ENCODE results near the gene GSG1L2. TPM values are rescaled to one million over a fixed set of nuclear protein-coding genes. Genes with fewer than 3 reads are reported as not detected.

Gene GSG1L2
- total and polyA plus RNA-seq, 7 donors, result not detected

GRCh38 chr17:9802697-9803096 is 19.2 kb downstream of the GSG1L2 start:
- Histone ChIP-seq H3K27ac (no peak overlapping the region), H3K36me3 (no peaks in the 10 kb centered on the region), H3K27me3 (peaks cover 0 to 6% (median 0%) of the 10 kb centered on the region in 3 donors), H3K9me3 (no peaks in the 10 kb centered on the region), H3K4me1 (no peaks in the 10 kb centered on the region), H3K4me3 (no peak overlapping the region)
- 59 to 64% methylated on average over 4 of the region's 4 CpGs for WGBS, 2 donors
- no peak for TF ChIP-seq POLR2AphosphoS5 (IDR thresholded peaks at IDR 0.05)
- no peak for TF ChIP-seq POLR2A (IDR thresholded peaks at IDR 0.05)
- TF ChIP-seq EP300 (IDR thresholded peaks at IDR 0.05), result no peak
- no peak for TF ChIP-seq CTCF (IDR thresholded peaks at IDR 0.05)
- intact Hi-C loops (cut with DNase I), result no loop called here
- no peak for DNase-seq

- H3K27ac ChIP-seq, result no peak overlapping the region
- H3K27me3 ChIP-seq, result peaks cover 0 to 6% (median 0%) of the 10 kb centered on the region in 3 donors
- intact Hi-C loops (cut with DNase I), result no loop called here
- 79 to 83% methylated on average over 13 of the region's 13 CpGs for WGBS, 2 donors
- H3K9me3 ChIP-seq, result no peaks in the 10 kb centered on the region
- no peak for DNase-seq
- TF ChIP-seq EP300 (IDR thresholded peaks at IDR 0.05) (no peak), POLR2AphosphoS5 (IDR thresholded peaks at IDR 0.05) (no peak), CTCF (IDR thresholded peaks at IDR 0.05) (no peak), POLR2A (IDR thresholded peaks at IDR 0.05) (no peak)
- no peaks in the 10 kb centered on the region for H3K4me1 ChIP-seq
- no peaks in the 10 kb centered on the region for H3K36me3 ChIP-seq
- no peak overlapping the region for H3K4me3 ChIP-seq
Measured at GRCh38 chr17:9802294-9802693, 19.6 kb downstream of the GSG1L2 start.

DNA sequence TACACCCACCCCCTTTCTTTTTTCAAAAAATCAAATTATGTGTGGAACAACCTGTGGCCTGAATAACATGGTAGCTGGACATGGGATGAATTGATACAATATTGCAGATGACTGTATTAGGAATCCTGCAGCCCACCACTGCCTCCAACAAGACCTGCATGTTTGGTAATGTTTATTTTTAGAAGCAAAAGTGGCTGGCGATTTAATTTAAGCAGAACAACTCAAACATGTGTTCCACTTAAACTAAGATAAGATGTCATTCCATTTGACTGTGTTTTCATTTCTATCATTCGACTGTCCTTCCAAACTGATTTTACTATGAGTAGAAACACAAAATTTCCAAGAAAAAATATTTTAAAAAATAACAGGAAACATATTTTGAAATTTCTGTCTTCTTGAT is 20.4 kb downstream of the GSG1L2 start:
- Histone ChIP-seq H3K9me3 (no peaks in the 10 kb centered on the region), H3K4me3 (no peak overlapping the region), H3K27ac (no peak overlapping the region), H3K36me3 (no peaks in the 10 kb centered on the region), H3K4me1 (no peaks in the 10 kb centered on the region), H3K27me3 (peaks cover 0 to 6% (median 0%) of the 10 kb centered on the region in 3 donors)
- no peak for DNase-seq
- WGBS, 2 donors, result 65 to 69% methylated on average over 2 of the region's 2 CpGs
- TF ChIP-seq CTCF (IDR thresholded peaks at IDR 0.05), result no peak
- TF ChIP-seq EP300 (IDR thresholded peaks at IDR 0.05), result no peak
- no peak for TF ChIP-seq POLR2A (IDR thresholded peaks at IDR 0.05)
- TF ChIP-seq POLR2AphosphoS5 (IDR thresholded peaks at IDR 0.05), result no peak
- intact Hi-C loops (cut with DNase I), result no loop called here

GRCh38 chr17:9798724-9799123 is 23.2 kb downstream of the GSG1L2 start:
- intact Hi-C loops (cut with DNase I), result no loop called here
- H3K9me3 ChIP-seq, result no peaks in the 10 kb centered on the region
- 61 to 87% methylated on average over 7 of the region's 7 CpGs for whole genome bisulfite sequencing, 2 donors
- H3K36me3 ChIP-seq, result no peaks in the 10 kb centered on the region
- TF ChIP-seq POLR2A (IDR thresholded peaks at IDR 0.05) (no peak), EP300 (IDR thresholded peaks at IDR 0.05) (no peak), CTCF (IDR thresholded peaks at IDR 0.05) (no peak), POLR2AphosphoS5 (IDR thresholded peaks at IDR 0.05) (no peak)
- no peak for DNase-seq
- no peak overlapping the region for H3K27ac ChIP-seq
- peaks cover 0 to 6% (median 0%) of the 10 kb centered on the region in 3 donors for H3K27me3 ChIP-seq
- H3K4me1 ChIP-seq, result no peaks in the 10 kb centered on the region
- no peak overlapping the region for H3K4me3 ChIP-seq

DNA sequence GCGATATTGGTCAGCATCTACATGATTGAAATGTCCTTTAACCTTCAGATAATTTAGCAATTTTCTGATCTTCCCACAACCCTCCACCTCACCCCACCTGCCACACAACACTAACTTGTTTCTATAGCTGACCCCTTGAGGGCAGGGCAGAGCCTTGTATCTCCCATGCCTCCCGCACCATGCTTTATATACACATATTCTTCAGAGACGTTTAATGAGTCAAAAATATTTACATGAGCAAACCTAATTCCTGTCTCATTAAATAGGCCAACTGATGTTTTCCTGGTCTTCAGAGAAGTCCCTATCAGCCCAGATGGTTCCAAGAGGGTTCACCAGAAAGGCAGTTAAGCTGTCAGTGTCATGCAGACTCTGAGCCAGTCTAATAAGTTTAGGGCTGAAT is 23.9 kb downstream of the GSG1L2 start:
- DNase-seq, result no peak
- TF ChIP-seq POLR2A (IDR thresholded peaks at IDR 0.05), result no peak
- TF ChIP-seq CTCF (IDR thresholded peaks at IDR 0.05), result no peak
- TF ChIP-seq POLR2AphosphoS5 (IDR thresholded peaks at IDR 0.05), result no peak
- TF ChIP-seq EP300 (IDR thresholded peaks at IDR 0.05), result no peak
- intact Hi-C loops (cut with DNase I), result no loop called here
- Histone ChIP-seq H3K36me3 (no peaks in the 10 kb centered on the region), H3K27ac (no peak overlapping the region), H3K9me3 (no peaks in the 10 kb centered on the region), H3K4me1 (no peaks in the 10 kb centered on the region), H3K4me3 (no peak overlapping the region), H3K27me3 (peaks cover 0 to 6% (median 0%) of the 10 kb centered on the region in 3 donors)
- WGBS, 2 donors, result 72 to 82% methylated on average over 3 of the region's 3 CpGs

Data from sigmoid colon (tissue), 7 donors.